Measurements from ENCODE around the gene PRDM16.

DNA sequence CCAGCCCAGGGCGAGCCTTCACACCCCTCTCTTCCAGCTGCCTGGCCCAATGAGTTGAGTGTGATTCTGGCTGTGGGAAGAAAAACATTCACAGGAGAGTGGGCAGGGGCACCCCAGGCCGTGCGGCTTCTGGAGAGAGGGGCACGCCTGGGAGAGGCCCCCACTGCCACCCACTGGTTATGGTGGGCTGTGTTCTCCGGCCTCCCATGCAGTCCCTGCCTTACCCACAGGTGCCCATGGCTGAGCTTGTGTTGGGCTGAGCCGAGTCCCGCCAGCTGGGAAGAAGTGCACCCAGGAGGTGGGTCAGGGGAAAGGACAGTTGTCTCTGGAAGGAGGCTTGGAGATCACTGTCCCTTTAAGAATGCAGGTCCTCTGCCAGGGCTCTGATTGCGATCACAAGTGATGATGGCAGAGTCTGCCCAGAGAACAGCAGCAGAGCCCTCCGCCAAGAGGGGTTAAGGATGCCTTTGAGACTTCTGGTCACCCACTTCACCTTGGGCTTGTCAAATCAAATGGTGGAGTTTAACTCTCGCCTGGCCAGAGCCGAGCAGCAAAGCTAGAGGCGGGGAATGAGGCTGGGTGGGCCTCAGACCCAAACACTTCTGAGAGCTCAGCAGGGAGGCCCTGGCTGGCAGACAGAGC lies 260.8 kb downstream of the PRDM16 start:
- TF ChIP-seq POLR2A (IDR thresholded peaks at IDR 0.05), result no peak
- TF ChIP-seq, protein P1, sequence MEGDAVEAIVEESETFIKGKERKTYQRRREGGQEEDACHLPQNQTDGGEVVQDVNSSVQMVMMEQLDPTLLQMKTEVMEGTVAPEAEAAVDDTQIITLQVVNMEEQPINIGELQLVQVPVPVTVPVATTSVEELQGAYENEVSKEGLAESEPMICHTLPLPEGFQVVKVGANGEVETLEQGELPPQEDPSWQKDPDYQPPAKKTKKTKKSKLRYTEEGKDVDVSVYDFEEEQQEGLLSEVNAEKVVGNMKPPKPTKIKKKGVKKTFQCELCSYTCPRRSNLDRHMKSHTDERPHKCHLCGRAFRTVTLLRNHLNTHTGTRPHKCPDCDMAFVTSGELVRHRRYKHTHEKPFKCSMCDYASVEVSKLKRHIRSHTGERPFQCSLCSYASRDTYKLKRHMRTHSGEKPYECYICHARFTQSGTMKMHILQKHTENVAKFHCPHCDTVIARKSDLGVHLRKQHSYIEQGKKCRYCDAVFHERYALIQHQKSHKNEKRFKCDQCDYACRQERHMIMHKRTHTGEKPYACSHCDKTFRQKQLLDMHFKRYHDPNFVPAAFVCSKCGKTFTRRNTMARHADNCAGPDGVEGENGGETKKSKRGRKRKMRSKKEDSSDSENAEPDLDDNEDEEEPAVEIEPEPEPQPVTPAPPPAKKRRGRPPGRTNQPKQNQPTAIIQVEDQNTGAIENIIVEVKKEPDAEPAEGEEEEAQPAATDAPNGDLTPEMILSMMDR (IDR thresholded peaks at IDR 0.05), result no peak

Data from uterus (tissue), 2 donors.